NCI-H1105 treated with DMSO at 0.1 percent for 48 hours (cell line): Measurements from ENCODE around the gene KRT6A.
"Not testable (repeated sequence)": the region's sequence is repeated elsewhere in the genome, so short reads cannot be mapped to it uniquely, and the experiment has no call there.

Source experiments
- DNase-seq: peaks from one replicate; lab custom pipeline; 2025; lab: John Stamatoyannopoulos, UW

Gene KRT6A

GRCh38 chr12:52458861-52459260, 34.2 kb downstream of the KRT6A start:
- no peak for DNase-seq

GRCh38 chr12:52455821-52456220, 37.2 kb downstream of the KRT6A start:
- DNase-seq = no peak

DNA sequence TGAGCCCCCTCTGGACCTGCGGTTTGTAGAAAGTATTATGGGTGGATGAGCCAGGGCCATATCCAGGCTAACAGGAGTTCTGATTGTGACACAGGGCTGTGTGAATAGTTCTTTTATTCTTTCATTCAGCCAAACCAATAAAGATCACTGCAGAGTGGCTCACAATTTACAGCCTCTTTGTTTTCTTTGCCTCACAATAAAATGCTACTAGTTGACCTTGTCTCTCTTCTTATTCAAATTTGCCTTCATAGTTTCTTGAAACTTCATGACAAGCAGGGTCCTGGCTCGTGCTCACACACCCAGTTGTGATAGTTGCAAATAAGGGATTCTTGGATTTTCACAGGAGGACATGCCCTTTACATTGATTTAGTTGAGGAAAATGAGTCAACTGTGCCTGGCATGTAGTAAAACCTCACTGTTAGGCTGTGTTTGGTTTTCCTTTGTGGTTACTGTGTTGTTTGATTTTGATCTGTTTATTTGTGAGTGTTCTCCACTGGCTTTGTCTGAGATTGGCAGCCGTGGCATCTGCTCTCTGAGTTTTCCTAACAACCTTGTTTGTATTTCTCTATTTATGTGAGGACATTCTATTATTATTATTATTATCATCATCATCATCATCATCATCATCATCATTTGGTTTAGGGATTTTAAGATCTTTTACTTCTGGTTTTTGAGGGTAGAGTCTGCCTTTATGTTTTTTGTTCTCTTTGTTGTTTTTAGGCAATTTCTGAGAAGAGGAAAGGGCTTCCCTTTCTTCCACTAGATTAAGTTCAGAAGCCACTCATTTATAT, 38.5 kb downstream of the KRT6A start:
- DNase-seq = no peak

DNA sequence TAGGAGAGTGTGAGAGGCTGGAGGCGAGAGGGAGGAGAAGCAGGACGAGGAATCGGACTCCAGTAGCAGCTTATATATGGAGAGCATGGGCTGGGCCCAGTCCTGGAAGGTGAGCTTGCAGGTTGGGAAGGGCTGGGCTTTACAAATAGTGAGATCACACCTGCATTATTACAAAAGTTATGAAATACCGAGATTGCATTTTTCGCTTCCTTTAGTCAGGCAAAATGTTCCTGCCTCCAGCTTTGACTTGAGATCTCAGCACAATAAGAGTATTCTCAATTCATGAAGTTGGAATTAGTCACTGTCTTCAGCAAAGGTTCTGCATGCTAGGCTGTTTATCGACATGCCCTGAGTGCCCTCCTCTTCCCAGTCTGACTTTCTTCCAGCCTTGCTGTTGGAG, 41.0 kb downstream of the KRT6A start, which contains the start of gene KRT6B:
Gene KRT6B, minus strand, starts transcription at position 46 of the 400 bp plus-strand sequence. CDS start 68 bp downstream, outside the sequence.
- no peak for DNase-seq

DNA sequence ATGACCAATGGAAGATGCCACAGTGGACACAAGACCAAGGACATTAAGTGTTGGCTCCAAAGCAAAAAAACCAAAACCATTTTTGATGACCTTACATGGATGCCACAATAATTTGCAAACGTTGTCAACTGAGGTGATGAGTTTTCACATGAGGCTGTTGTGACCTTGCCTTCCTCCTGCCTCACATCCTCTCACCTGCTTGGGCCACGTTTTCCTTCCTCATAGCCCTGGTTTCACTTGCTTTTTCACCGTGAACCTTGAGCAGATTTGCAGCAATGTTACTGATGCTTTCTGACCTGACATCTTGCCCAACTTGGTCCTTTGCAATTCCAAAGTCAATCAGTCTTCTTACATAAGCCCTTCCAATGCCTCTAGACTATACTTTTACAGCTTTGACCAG, 44.8 kb downstream of the KRT6A start:
- DNase-seq = no peak

- not testable (repeated sequence) for DNase-seq
Observed at GRCh38 chr12:52447196-52447595, 45.9 kb downstream of the KRT6A start.

GRCh38 chr12:52446367-52447045, 46.6 kb downstream of the KRT6A start:
- DNase-seq = no peak

DNA sequence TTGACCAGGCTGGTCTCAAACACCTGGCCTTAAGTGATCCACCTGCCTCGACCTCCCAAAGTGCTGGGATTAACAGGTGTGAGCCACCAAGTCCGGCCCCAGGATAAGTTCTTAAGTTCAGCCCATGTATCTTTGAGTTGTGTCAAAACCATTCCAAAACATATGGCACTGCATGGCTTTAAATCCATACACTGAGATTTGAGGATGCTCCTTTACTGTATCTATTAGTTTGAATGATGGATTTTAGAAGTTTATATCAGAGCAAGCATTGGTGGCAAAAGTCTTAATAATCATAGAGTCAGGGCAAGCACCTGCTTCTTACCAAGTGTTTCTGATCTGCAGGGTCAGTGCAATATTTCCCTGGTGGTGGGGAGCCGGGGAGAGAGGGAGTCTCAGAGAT, 47.2 kb downstream of the KRT6A start:
- no peak for DNase-seq

GRCh38 chr12:52444647-52445595, 48.1 kb downstream of the KRT6A start:
- DNase-seq = no peak

GRCh38 chr12:52443966-52444365, 49.1 kb downstream of the KRT6A start:
- no peak for DNase-seq

DNA sequence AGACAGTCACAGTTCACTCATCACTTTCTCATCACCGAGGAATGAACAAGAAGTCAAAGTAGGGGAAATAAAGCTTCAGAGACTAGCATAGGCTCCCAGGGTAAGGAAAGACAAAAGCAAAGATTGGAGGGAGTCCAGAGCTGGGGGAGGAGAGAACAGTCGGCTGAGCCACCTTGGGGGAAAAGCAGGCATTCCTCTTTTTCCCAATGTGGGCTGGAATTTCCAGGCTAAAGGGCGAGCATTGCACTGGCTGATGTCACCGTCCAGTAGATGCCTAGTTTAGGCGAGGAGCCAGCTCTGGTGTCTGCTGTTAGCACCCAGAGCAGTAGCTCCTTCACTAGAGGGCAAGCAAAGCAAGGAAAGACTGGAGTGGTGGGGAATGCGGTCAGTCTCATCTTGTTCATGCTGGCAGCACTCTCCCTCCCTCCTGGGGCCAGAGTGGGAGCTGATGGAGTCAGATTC, 50.4 kb downstream of the KRT6A start:
- DNase-seq = no peak

DNA sequence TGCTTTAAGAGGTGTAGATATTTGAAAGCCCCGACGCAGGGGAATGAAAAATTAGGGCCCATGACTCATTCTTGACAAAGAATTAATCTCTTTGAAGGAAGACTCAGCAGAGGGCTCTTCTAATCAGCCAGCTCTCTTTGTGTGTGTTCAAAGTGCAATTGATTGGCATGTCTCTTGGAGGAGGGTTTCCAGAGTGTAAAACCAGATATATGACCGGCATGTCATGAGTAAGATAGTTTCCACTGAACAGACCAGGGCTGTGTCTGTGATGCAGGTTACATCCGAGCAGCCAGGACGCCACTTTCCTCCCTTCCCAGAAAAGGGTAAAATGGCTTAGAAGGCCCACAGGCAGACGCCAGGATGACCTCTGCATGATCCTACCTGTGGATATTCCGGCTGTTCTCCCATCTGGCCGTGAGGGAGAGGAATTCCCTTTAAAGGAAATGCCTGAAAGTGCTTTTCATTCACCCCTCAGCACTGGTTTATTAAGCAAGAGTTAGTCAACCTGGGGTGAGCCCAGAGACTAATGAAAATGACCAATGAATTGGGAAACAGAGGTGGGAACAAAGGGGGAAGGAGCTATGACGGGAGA, 51.6 kb downstream of the KRT6A start:
- DNase-seq = no peak

- no peak for DNase-seq
Observed at GRCh38 chr12:52440821-52441319, 52.2 kb downstream of the KRT6A start.

DNA sequence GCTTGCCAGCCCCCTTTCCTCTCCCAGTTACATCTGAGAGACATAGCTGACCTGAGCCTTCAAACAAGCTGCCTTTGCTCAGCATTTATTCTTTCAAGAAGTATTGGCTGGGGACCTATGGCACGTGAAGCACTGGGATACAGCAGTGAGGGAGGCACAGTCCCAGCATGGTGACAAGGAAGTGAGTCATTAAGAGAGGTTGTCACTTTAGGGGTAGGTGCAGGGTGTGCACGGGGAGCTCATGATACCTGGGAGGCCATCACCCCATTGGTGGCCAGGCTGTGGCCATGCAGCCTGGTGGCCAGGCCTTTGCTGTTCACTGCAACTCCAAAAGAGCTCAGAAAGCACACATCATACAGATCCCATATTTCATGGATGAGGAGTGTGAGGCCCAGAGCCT, 53.2 kb downstream of the KRT6A start:
- no peak for DNase-seq

GRCh38 chr12:52439420-52439819, 53.6 kb downstream of the KRT6A start:
- no peak for DNase-seq

GRCh38 chr12:52438305-52439301, 54.5 kb downstream of the KRT6A start:
- no peak for DNase-seq

GRCh38 chr12:52437508-52437907, 55.5 kb downstream of the KRT6A start:
- DNase-seq = no peak
